Vagina (tissue), 2 donors: ENCODE data around the gene SLAMF9. TPM values are rescaled to one million over a fixed set of nuclear protein-coding genes. Genes with fewer than 3 reads are reported as not detected.

Experiments
- DNase-seq, 2 donors: peaks; one replicate each; pipeline ENCODE4 v3.0.0-alpha.2; 2017; ENCODE audit errors: extremely low spot score in 2 of 2
- H3K27ac ChIP-seq: fragments of 200-600 bp; sonication (generic); one replicate; pipeline ENCODE4 v1.5.1; 2019
- H3K27me3 ChIP-seq: fragments of 200-600 bp; sonication (generic); one replicate; pipeline ENCODE4 v1.5.1; 2019
- H3K36me3 ChIP-seq, 2 donors: fragments of 200-600 bp; sonication (generic); one replicate each; pipeline ENCODE4 v1.5.1; 2017 to 2019
- H3K4me1 ChIP-seq: fragments of 200-600 bp; sonication (generic); one replicate; pipeline ENCODE4 v1.5.1; 2019
- H3K4me3 ChIP-seq, 2 donors: fragments of 200-600 bp; sonication (generic); 1 replicate in 1 of 2; 2 replicates in 1 of 2; pipeline ENCODE4 v1.5.1; 2016 to 2019
- H3K9me3 ChIP-seq: fragments of 200-600 bp; sonication (generic); one replicate; pipeline ENCODE4 v1.5.1; 2019
- POLR2A ChIP-seq, 2 donors: fragments of 450-650 bp; IDR thresholded peaks; one replicate each; pipeline ENCODE4 v1.6.1; 2017; ENCODE audit warnings: antibody characterized with exemption in 2 of 2, mild to moderate bottlenecking in 2 of 2, moderate library complexity in 2 of 2
- POLR2AphosphoS5 ChIP-seq, 2 donors: sonication (generic); formaldehyde crosslinking; IDR thresholded peaks; one replicate each; pipeline ENCODE4 v1.9.0; 2017; ENCODE audit warnings: antibody characterized with exemption in 2 of 2, mild to moderate bottlenecking in 2 of 2, low read depth in 1 of 2; ENCODE audit not compliant: insufficient read depth in 1 of 2
- intact Hi-C: fragments of 100-400 bp; cut with DNase I; formaldehyde crosslinking; loops from one replicate; pipeline ENCODE4 v1.15.1; 2023
- total RNA-seq: library from RNA; depleted of rRNA; stranded (reverse); fragments of >200 nt; gene quantifications from one replicate; pipeline ENCODE4 v1.2.3, GENCODE V29; 2016
- TF ChIP-seq, protein P1 (sequence below), 3 experiments: fragments of 450-650 bp in 2 of 3; fragments of 200-600 bp in 1 of 3; sonication (generic) in 1 of 3; IDR thresholded peaks; one replicate each; pipeline ENCODE4 v1.5.1; 2017 to 2019; ENCODE audit warnings: antibody characterized with exemption in 3 of 3, mild to moderate bottlenecking in 2 of 3, moderate library complexity in 2 of 3

SLAMF9 gene
- total RNA-seq, 1 donor from 2014 or later = not detected

DNA sequence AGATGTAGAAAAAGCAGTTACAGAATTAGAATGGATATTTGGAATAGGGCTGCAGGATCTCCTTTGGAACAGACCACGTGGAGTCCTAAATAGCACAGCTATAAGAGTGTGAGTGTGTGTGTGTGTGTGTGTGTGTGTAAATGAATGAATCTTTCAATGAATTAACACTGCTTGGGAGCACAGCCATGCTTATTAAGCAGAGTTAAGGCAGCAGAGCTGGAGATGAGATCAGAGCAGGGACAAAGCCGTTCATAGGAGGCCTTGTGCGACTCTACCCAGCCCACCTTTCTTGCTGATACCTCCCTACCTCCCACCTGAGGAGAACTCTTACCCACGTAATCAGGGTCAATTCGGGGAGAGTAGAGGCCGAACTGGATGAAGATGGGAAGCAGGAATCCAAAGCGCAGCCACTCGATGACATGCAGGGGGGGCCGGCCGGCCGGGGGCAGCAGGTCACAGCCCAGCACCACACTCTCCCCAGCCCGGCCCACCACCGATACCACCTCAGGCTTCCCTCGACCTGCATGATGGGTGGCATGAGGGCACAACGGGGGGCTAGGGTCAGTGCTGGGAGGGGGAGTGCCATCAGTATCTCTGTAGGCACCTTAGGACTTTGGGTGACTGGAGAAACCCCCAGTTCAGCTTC, 11.3 kb downstream of the SLAMF9 start:
- H3K27ac ChIP-seq = no peak overlapping the region
- H3K4me1 ChIP-seq = peaks cover 43% of the 10 kb centered on the region
- H3K4me3 ChIP-seq = no peak overlapping the region
- no peak for DNase-seq
- intact Hi-C loops = loop anchor here (10.0 kb wide), 1 partner anchor 148 kb away; no protein-coding TSS in a partner anchor
- no peaks in the 10 kb centered on the region for H3K27me3 ChIP-seq
- no peaks in the 10 kb centered on the region for H3K9me3 ChIP-seq
- H3K36me3 ChIP-seq = no peaks in the 10 kb centered on the region
- TF ChIP-seq POLR2AphosphoS5 (IDR thresholded peaks at IDR 0.05; ENCODE audit: insufficient read depth in 1 of 2, low read depth in 1 of 2) (no peak), POLR2A (IDR thresholded peaks at IDR 0.05) (no peak)
- TF ChIP-seq, protein P1, sequence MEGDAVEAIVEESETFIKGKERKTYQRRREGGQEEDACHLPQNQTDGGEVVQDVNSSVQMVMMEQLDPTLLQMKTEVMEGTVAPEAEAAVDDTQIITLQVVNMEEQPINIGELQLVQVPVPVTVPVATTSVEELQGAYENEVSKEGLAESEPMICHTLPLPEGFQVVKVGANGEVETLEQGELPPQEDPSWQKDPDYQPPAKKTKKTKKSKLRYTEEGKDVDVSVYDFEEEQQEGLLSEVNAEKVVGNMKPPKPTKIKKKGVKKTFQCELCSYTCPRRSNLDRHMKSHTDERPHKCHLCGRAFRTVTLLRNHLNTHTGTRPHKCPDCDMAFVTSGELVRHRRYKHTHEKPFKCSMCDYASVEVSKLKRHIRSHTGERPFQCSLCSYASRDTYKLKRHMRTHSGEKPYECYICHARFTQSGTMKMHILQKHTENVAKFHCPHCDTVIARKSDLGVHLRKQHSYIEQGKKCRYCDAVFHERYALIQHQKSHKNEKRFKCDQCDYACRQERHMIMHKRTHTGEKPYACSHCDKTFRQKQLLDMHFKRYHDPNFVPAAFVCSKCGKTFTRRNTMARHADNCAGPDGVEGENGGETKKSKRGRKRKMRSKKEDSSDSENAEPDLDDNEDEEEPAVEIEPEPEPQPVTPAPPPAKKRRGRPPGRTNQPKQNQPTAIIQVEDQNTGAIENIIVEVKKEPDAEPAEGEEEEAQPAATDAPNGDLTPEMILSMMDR (IDR thresholded peaks at IDR 0.05) = no peak

DNA sequence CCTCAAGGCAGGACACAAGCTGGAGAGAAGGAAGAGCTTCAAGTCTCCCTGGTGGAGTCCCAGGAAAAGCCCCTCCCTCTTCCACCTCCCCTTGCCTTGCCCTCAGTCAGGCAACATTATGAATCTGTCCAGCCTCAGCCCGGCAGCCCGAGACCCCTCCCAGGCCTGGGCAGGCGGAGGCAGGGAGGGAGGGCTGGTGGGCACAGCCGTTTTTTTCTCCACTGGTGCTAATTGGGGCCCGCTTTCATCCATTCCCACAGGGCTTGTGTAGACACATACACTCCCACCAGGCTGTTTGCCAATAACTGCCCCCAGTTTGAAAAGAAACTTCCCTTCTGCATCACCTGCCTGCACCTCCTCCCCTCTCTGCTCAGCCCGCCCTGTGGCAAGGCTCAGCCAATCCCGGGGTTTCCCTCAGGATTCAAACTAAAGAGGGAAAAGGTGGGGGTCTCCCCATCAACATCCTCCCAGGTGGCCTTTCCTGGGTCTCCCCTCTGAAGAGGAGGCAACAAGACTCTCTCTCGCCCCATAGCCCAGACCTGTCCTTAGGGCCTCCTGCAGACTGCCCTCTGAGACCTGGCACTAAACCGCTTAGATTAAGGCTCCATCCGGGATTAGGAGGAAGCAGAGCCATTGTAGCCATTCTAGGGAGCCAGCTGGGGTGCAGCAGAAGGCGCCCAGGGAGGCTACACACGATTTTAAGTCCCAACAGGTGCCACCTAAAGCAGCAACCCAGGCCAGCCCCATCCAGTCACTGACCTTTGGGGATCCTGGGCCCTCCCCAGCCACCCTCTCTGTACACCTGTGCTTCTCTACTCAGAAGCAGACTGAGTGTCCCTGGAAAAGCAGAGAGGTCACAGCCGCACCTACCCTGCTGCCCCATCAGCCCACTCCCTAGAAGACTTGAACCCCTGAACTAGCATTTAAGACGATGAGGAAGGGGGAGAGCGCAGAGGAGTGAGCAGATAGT, 12.2 kb downstream of the SLAMF9 start:
- intact Hi-C loops = loop anchor here (10.0 kb wide), 1 partner anchor 147 kb away; no protein-coding TSS in a partner anchor

DNA sequence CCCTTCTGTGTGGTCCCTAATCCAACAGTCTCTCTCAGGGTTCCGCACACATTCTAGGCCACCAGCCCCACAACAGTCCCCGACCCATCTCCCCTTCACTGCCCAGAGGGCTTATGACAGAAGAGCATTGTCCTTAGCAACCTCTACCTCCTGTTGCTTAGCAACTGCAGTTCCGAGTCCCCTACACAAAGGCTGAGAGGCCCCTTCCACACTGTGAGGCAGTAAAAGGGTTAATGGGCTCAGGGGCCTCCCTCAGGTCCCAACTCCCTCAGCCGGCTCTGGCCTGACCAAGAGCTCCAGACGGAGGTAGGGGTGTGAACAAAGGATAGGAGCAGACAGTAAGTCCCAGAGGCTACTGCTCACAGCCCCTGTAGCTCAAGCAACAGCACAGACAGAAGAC, 12.9 kb downstream of the SLAMF9 start:
- Histone ChIP-seq H3K36me3 (no peaks in the 10 kb centered on the region), H3K27ac (no peak overlapping the region), H3K4me1 (peaks cover 50% of the 10 kb centered on the region), H3K4me3 (no peak overlapping the region), H3K27me3 (no peaks in the 10 kb centered on the region), H3K9me3 (no peaks in the 10 kb centered on the region)
- no peak for DNase-seq
- intact Hi-C loops = loop anchor here (10.0 kb wide), 1 partner anchor 146 kb away; no protein-coding TSS in a partner anchor
- no peak for TF ChIP-seq POLR2A (IDR thresholded peaks at IDR 0.05)
- TF ChIP-seq, protein P1 (IDR thresholded peaks at IDR 0.05) = no peak
- no peak for TF ChIP-seq POLR2AphosphoS5 (IDR thresholded peaks at IDR 0.05; ENCODE audit: insufficient read depth in 1 of 2, low read depth in 1 of 2)

More for the DNA sequence above, 12.2 kb downstream of the SLAMF9 start:
- Histone ChIP-seq H3K4me3 (no peak overlapping the region), H3K4me1 (peaks cover 51% of the 10 kb centered on the region), H3K36me3 (no peaks in the 10 kb centered on the region), H3K27me3 (no peaks in the 10 kb centered on the region), H3K9me3 (no peaks in the 10 kb centered on the region), H3K27ac (no peak overlapping the region)
- no peak for DNase-seq
- TF ChIP-seq POLR2AphosphoS5 (IDR thresholded peaks at IDR 0.05; ENCODE audit: insufficient read depth in 1 of 2, low read depth in 1 of 2) (no peak), POLR2A (IDR thresholded peaks at IDR 0.05) (no peak)
- TF ChIP-seq, protein P1 (IDR thresholded peaks at IDR 0.05) = no peak

DNA sequence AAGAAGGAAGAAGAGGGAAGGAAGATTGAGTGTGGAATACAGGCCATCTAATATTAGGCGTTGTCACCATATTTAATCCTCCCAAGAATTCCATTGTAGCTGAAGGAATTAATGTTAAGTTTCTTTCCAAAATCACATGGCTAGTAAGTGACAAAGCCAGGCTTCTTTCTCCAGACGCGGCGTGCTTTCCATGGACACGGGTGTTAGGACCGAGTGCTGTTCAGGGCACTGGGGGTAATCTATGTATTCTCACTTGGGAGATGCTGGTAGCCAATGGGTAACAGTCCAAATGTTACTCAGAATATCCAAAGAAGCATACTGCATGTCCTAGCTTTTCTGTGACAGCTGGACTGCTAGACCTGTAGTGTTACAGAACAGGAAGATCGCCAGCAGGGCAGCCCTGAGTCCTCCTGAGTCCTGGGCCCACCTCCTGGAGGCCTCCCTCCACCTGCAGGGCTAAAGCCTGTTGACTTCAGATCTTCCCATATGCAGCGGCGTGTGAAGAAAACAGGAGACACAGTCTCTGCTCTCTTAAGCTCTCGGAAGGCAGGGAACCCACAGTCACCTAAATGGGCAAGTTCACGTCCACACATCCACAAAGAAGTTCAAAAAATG, 13.9 kb downstream of the SLAMF9 start:
- Histone ChIP-seq H3K27me3 (no peaks in the 10 kb centered on the region), H3K9me3 (no peaks in the 10 kb centered on the region), H3K4me3 (no peak overlapping the region), H3K4me1 (peaks cover 43% of the 10 kb centered on the region), H3K27ac (no peak overlapping the region), H3K36me3 (no peaks in the 10 kb centered on the region)
- intact Hi-C loops = loop anchor here (10.0 kb wide), 1 partner anchor 145 kb away; no protein-coding TSS in a partner anchor
- TF ChIP-seq POLR2A (IDR thresholded peaks at IDR 0.05) = no peak
- TF ChIP-seq, protein P1 (IDR thresholded peaks at IDR 0.05) = no peak
- no peak for TF ChIP-seq POLR2AphosphoS5 (IDR thresholded peaks at IDR 0.05; ENCODE audit: insufficient read depth in 1 of 2, low read depth in 1 of 2)
- DNase-seq = no peak
